Colonic mucosa (tissue), 4 donors: Measurements from ENCODE around the gene TMC4. TPM values are rescaled to one million over a fixed set of nuclear protein-coding genes. Genes with fewer than 3 reads are reported as not detected.

Experiments
- DNase-seq: peaks from one replicate; pipeline ENCODE4 v3.0.0-alpha.2; 2020
- H3K27ac ChIP-seq: fragments of 200-600 bp; one replicate; pipeline ENCODE4 v1.8.0; 2021
- H3K27me3 ChIP-seq: fragments of 200-600 bp; one replicate; pipeline ENCODE4 v1.8.0; 2021
- H3K36me3 ChIP-seq: fragments of 200-600 bp; one replicate; pipeline ENCODE4 v1.8.0; 2021
- H3K4me1 ChIP-seq: fragments of 200-600 bp; one replicate; pipeline ENCODE4 v1.8.0; 2021; ENCODE audit warnings: mild to moderate bottlenecking
- H3K4me3 ChIP-seq: fragments of 200-600 bp; one replicate; pipeline ENCODE4 v1.8.0; 2021
- H3K9ac ChIP-seq, 2 donors: one replicate each; pipeline ENCODE4 v1.7.0; 2013; ENCODE audit warnings: control low read depth in 2 of 2, low read depth in 2 of 2, low read length in 2 of 2
- H3K9me3 ChIP-seq: fragments of 200-600 bp; one replicate; pipeline ENCODE4 v1.8.0; 2021
- intact Hi-C: fragments of 100-400 bp; cut with DNase I; formaldehyde crosslinking; loops from one replicate; pipeline ENCODE4 v1.14.1; 2022
- total RNA-seq, 2 donors: library from RNA; stranded (reverse); fragmentation: NEBNext Ultra II Directional in 1 of 2; extraction: Animal tissue kit (Norgen Biotek cat#: 25700) in 1 of 2; gene quantifications; one replicate each; pipeline ENCODE4 v1.2.1, GENCODE V29; 2021
- TF ChIP-seq, protein P1 (sequence below): fragments of 200-600 bp; IDR thresholded peaks from one replicate; pipeline ENCODE4 v1.8.0; 2022; ENCODE audit warnings: antibody characterized with exemption, mild to moderate bottlenecking
- donor health status: healthy.
- donor health status: DM: no; HTN: no; CAD: no.
- donor health status: DM: no; HTN: no; CAD: no.

TMC4 gene
- total RNA-seq, 2 donors from 2014 or later, result 80.9 to 165 TPM

DNA sequence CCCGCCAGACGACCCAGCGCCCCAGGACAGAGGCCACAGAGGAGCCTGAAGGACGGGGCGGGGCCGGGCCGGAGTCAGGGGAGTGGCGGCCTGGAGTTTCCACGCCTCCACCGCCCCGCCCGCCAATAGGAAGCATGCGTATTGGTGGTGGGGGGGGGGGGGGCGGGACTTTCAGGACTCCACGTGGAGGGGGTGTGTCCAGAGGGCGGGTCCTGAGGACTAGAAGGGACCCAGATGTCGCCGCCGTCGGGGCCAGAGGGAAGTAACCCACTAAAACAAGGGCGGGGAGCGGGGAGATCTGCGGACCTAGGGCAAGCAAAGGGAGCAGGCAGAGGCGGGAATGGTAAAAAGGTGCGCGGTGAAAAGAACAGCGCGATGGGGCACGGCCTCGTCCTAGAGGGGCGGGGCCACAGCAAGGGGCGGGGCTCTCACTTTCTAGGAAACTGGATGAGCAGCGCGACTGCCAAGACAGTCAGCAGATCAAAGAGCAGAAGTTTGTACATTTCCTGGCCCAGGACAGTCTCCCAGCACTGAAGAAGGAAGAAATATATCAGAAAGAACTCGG lies 10.6 kb downstream of the TMC4 start:
- Histone ChIP-seq H3K27me3 (no peaks in the 10 kb centered on the region), H3K36me3 (no peaks in the 10 kb centered on the region), H3K4me1 (peaks cover 29% of the 10 kb centered on the region), H3K9me3 (no peaks in the 10 kb centered on the region), H3K4me3 (peak overlapping the region; percentile 30), H3K9ac (peak overlapping the region; percentile 71 to 72), H3K27ac (peak overlapping the region; percentile 77)
- TF ChIP-seq, protein P1, sequence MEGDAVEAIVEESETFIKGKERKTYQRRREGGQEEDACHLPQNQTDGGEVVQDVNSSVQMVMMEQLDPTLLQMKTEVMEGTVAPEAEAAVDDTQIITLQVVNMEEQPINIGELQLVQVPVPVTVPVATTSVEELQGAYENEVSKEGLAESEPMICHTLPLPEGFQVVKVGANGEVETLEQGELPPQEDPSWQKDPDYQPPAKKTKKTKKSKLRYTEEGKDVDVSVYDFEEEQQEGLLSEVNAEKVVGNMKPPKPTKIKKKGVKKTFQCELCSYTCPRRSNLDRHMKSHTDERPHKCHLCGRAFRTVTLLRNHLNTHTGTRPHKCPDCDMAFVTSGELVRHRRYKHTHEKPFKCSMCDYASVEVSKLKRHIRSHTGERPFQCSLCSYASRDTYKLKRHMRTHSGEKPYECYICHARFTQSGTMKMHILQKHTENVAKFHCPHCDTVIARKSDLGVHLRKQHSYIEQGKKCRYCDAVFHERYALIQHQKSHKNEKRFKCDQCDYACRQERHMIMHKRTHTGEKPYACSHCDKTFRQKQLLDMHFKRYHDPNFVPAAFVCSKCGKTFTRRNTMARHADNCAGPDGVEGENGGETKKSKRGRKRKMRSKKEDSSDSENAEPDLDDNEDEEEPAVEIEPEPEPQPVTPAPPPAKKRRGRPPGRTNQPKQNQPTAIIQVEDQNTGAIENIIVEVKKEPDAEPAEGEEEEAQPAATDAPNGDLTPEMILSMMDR, result no peak
- intact Hi-C loops, result no loop called here
- DNase-seq, result peak; percentile 94

DNA sequence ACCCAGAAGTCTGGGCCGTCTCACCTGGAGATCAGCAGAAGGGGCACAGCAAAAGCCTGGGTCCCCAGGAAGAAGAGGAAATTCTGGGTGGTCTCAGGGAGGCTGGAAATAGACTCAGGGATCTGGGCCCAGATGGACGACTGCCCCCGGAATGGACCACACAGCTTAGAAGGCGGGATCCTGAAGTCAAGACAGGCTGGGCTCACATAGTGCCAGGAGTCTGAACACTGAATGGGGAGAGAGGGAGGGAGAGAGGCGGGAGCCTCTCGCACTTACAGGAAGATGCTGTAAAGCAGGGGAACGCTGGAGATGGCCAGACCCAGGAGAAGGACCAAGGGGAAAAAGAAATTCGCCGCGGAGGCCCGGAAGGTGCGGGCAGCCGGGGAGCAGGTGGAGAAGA lies 12.1 kb downstream of the TMC4 start:
- Histone ChIP-seq H3K4me3 (peak overlapping the region; percentile 43), H3K4me1 (peaks cover 29% of the 10 kb centered on the region), H3K9ac (peak overlapping the region; percentile 54 to 81), H3K9me3 (no peaks in the 10 kb centered on the region), H3K36me3 (peaks cover 13% of the 10 kb centered on the region), H3K27ac (peak overlapping the region; percentile 91), H3K27me3 (no peaks in the 10 kb centered on the region)
- peak; percentile 41 for DNase-seq
- intact Hi-C loops, result no loop called here
- TF ChIP-seq, protein P1, result no peak

DNA sequence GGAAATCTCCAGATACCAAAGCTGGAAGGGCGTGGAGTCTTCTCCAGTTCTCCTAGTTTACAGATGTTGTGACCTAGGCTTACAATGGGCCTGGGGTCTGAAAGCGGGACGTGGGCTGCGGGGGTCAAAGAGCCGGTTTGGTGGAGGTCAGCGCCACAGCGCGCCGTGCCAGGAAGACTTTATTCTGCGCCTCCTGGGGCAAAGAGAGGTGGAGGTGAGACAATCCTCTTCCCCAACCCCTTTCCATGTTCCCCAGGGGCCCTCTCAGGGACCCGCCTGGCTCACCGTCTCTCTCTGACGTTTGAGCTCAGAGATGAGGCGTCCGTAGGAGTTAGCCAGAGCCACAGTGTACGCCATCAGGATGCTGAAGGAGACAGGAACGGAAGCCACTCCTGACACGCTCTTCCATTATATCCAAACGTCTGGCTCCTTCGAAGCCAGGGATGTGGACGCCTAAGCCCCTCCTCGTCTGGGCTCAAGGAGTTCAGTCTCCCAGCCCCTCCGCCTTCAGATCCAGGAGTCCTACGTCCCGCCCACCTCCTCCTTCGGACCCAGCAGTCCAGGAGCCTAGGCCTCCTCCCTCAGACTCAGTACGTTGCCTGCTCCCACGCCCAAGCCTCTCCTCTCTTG lies 12.7 kb downstream of the TMC4 start:
- Histone ChIP-seq H3K27me3 (no peaks in the 10 kb centered on the region), H3K4me1 (peaks cover 29% of the 10 kb centered on the region), H3K9ac (peak overlapping the region; percentile 54 to 81), H3K36me3 (peaks cover 15% of the 10 kb centered on the region), H3K4me3 (peak overlapping the region; percentile 43), H3K27ac (peak overlapping the region; percentile 91), H3K9me3 (no peaks in the 10 kb centered on the region)
- TF ChIP-seq, protein P1, result no peak
- peak; percentile 46 for DNase-seq
- intact Hi-C loops, result no loop called here

DNA sequence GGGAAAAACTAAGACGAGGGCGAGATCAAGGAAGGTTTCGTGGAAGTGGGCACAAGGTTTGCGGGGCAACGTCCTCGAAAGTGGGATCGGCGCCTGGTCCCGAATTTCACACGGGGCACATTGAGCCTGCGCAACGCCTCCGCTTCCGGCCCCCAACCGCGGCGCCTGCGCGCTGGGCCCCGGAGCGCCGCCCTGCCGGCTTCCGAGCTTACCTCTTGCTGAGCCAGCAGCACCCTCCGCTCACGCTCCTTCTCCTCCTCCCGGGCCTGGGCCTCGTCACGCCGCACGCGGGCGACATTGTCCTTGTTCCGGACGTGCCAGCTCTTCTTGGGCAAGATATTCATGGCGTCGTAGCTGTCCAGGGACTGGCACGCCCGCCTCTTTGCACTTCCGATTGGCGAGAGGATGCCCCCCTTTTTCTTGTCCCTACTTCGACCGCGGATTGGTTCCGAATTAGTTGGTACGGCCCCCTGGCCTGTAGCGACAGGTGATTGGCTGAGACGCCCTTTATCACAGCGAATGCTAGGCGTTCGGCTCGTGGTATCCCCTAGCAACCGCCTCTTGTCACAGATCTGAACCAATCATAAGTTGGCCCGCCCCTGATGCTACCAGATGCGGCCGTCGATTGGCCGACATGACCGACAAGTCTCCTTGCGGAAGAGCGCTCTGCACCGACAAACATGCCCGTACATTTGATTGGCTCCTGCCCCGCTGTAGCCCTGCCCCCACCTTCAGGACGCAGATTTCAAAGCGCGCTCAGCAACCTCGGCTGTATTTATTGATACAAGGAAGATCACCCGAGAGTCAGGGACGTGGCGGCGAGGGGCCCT lies 13.4 kb downstream of the TMC4 start, which contains the start of gene LENG1:
TSS of gene LENG1 (minus strand) at position 370 of the 830 bp plus-strand sequence. CDS start at position 344, 26 bp downstream.
- H3K27me3 ChIP-seq, result no peaks in the 10 kb centered on the region
- peak within 1 kb of the TSS; percentile 91 for H3K27ac ChIP-seq
- H3K4me3 ChIP-seq, result peak within 1 kb of the TSS; percentile 56
- H3K36me3 ChIP-seq, result peaks cover 22% of the 10 kb centered on the region
- peaks cover 29% of the 10 kb centered on the region for H3K4me1 ChIP-seq
- no peaks in the 10 kb centered on the region for H3K9me3 ChIP-seq
- peak within 1 kb of the TSS; percentile 79 to 81 for H3K9ac ChIP-seq
- DNase-seq, result peak; percentile 99
- TF ChIP-seq, protein P1, result no peak
- intact Hi-C loops, result no loop called here

DNA sequence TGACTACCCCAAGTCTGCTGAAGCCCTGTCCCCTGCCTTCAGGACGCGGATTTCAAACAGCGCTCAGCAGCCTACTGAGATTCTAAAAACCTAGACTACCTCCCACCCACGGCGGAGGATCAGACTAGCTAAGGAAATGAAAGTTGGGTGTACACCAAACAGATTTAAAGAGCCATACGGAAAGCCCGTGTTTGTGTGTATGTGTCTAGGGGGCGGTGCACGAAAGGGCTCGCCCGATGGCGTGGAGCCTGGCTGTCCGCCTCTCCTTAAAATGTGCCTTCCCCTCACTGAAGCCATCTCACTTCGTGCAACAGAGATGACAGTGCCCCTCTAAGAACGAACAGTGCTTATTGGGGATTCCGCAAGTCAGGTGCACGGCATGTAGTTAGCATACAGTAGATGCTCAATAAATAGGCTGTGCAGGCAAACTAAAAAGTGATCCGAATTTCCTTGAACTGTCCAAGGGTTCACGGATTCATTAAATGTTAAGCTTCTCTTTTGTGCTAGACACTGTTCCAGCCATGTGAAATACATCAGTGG lies 14.1 kb downstream of the TMC4 start:
- peaks cover 26% of the 10 kb centered on the region for H3K36me3 ChIP-seq
- peak overlapping the region; percentile 91 for H3K27ac ChIP-seq
- TF ChIP-seq, protein P1, result no peak
- peak overlapping the region; percentile 79 to 81 for H3K9ac ChIP-seq
- no peaks in the 10 kb centered on the region for H3K27me3 ChIP-seq
- no peaks in the 10 kb centered on the region for H3K9me3 ChIP-seq
- intact Hi-C loops, result no loop called here
- peak overlapping the region; percentile 56 for H3K4me3 ChIP-seq
- peaks cover 29% of the 10 kb centered on the region for H3K4me1 ChIP-seq
- DNase-seq, result no peak
